PC-3 (cell line): ENCODE results near the gene ZNF189. TPM values are rescaled to one million over a fixed set of nuclear protein-coding genes. Genes with fewer than 3 reads are reported as not detected.

Experiments
- ATAC-seq: fragments of 200-7000 bp; cut with Tn5 transposase; 2 replicates; pipeline ENCODE4 v1.9.1; 2020; ENCODE audit warnings: mild to moderate bottlenecking, moderate library complexity
- BruUV-seq: library from RNA; stranded (reverse); fragments of 400-500 nt; replicated peaks from 2 replicates; lab custom pipeline; 2021; lab: Mats Ljungman, UMichigan
- CTCF ChIA-PET: fragments of 300-600 bp; sonication (Branson Sonifier 250); formaldehyde crosslinking; loops from one replicate; lab custom pipeline; 2022; ENCODE audit warnings: antibody characterized with exemption; lab: Charles Lee
- POLR2A ChIA-PET: fragments of 300-600 bp; sonication (Branson Sonifier 250); formaldehyde crosslinking; loops from one replicate; lab custom pipeline; 2022; ENCODE audit warnings: antibody characterized with exemption; ENCODE audit not compliant: unreplicated experiment; lab: Charles Lee
- DNase-seq: peaks from one replicate; pipeline ENCODE4 v3.0.0-alpha.2; 2015
- H2AFZ ChIP-seq: fragments of 300-600 bp; sonication (generic); 2 replicates; pipeline ENCODE4 v1.6.0; 2016; ENCODE audit warnings: antibody characterized with exemption, low read length
- H3F3A ChIP-seq: fragments of 300-600 bp; sonication (generic); one replicate; pipeline ENCODE4 v1.6.0; 2017; ENCODE audit warnings: antibody characterized with exemption, low read length, control low read depth, mild to moderate bottlenecking; ENCODE audit not compliant: unreplicated experiment
- H3K27ac ChIP-seq: fragments of 300-600 bp; sonication (generic); 2 replicates; pipeline ENCODE4 v1.5.1; 2016; ENCODE audit warnings: mild to moderate bottlenecking, low read length
- H3K27me3 ChIP-seq: fragments of 300-600 bp; sonication (generic); 2 replicates; pipeline ENCODE4 v1.6.1; 2016; ENCODE audit warnings: low read length, mixed read lengths
- H3K36me3 ChIP-seq: fragments of 300-600 bp; sonication (generic); 2 replicates; pipeline ENCODE4 v1.6.1; 2016; ENCODE audit warnings: low read depth, mixed run types, low read length, mixed read lengths
- H3K4me1 ChIP-seq: fragments of 300-600 bp; sonication (generic); 2 replicates; pipeline ENCODE4 v1.5.1; 2016; ENCODE audit warnings: low read length; ENCODE audit not compliant: insufficient read depth
- H3K4me2 ChIP-seq: fragments of 300-600 bp; sonication (generic); 2 replicates; pipeline ENCODE4 v1.6.0; 2016; ENCODE audit warnings: low read length
- H3K4me3 ChIP-seq: fragments of 300-600 bp; sonication (generic); 2 replicates; pipeline ENCODE4 v1.5.1; 2016; ENCODE audit warnings: mild to moderate bottlenecking, low read length, mixed read lengths
- H3K79me2 ChIP-seq: fragments of 300-600 bp; sonication (generic); 2 replicates; pipeline ENCODE4 v1.6.1; 2017; ENCODE audit warnings: low read length, mixed read lengths
- H3K9ac ChIP-seq: fragments of 300-600 bp; sonication (generic); 2 replicates; pipeline ENCODE4 v1.6.0; 2016; ENCODE audit warnings: mild to moderate bottlenecking, low read length
- H3K9me2 ChIP-seq: fragments of 300-600 bp; sonication (generic); replicated peaks from 2 replicates; pipeline ENCODE4 v1.6.1; 2016; ENCODE audit warnings: mixed run types, low read length, mixed read lengths
- H3K9me3 ChIP-seq: fragments of 300-600 bp; sonication (generic); 2 replicates; pipeline ENCODE4 v1.6.1; 2016; ENCODE audit warnings: low read length, mixed read lengths
- H4K20me1 ChIP-seq: fragments of 300-600 bp; sonication (generic); 2 replicates; pipeline ENCODE4 v1.6.1; 2016; ENCODE audit warnings: low read length, mixed read lengths
- CTCF ChIP-seq: fragments of 300-600 bp; sonication (generic); conservative IDR thresholded peaks from 2 replicates; pipeline ENCODE4 v1.5.1; 2017; ENCODE audit warnings: antibody characterized with exemption, low read depth, mild to moderate bottlenecking, low read length
- EZH2 ChIP-seq: fragments of 300-600 bp; sonication (generic); IDR thresholded peaks from one replicate; pipeline ENCODE4 v1.6.1; 2017; ENCODE audit warnings: antibody characterized with exemption, mild to moderate bottlenecking, low read length; ENCODE audit not compliant: unreplicated experiment
- EZH2phosphoT487 ChIP-seq: fragments of 300-600 bp; sonication (generic); IDR thresholded peaks from 2 replicates; pipeline ENCODE4 v1.6.1; 2018; ENCODE audit warnings: mild to moderate bottlenecking, antibody characterized with exemption, low read length, borderline replicate concordance
- intact Hi-C: fragments of 100-400 bp; cut with micrococcal nuclease; formaldehyde crosslinking; loops from 2 replicates; pipeline ENCODE4 v1.9.0; 2023
- total RNA-seq: library from RNA; depleted of rRNA; stranded (reverse); fragments of >200 nt; gene quantifications from 2 replicates; pipeline ENCODE4 v1.2.3, GENCODE V29; 2014

Gene ZNF189
- total RNA-seq, 1 experiment from 2014 or later = 4.5 TPM

DNA sequence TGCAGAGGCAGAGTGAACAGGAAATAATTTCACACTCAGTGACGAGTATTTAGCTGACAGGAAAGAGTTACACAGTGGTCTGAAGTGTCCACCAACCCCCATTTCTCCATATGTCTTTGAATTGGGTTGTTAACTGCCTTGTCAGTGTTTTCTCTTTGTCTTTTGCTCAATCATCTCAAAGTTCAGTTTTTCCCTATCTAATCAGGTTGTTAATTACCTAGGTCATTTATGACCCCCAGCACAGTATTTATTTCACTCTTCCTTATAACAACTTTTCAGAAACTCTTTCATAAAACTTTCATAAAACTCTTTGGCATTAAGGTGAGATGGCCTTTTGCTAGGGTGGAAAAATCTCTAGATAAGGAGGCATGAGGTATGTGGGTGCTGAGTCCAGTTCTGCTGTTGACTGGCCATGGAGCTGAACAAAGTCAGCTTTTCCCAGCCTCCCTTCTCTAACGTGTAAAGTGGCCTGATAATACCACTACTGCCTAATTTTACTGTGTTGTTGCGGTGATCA, 42.1 kb downstream of the ZNF189 start:
- Histone ChIP-seq H4K20me1 (no peaks in the 10 kb centered on the region), H3K4me2 (no peak overlapping the region), H3K9me2 (no peaks in the 10 kb centered on the region), H3F3A (no peaks in the 10 kb centered on the region), H3K27me3 (peaks cover 36% of the 10 kb centered on the region), H3K9me3 (no peaks in the 10 kb centered on the region), H3K36me3 (no peaks in the 10 kb centered on the region), H3K27ac (no peak overlapping the region), H3K79me2 (no peaks in the 10 kb centered on the region), H3K4me1 (no peaks in the 10 kb centered on the region), H2AFZ (no peak overlapping the region), H3K9ac (no peak overlapping the region), H3K4me3 (no peak overlapping the region)
- no TSS peak for BruUV-seq
- intact Hi-C loops = no loop called here
- DNase-seq (no peak), ATAC-seq (no peak)
- CTCF ChIA-PET = no interaction called here
- POLR2A ChIA-PET = no interaction called here
- TF ChIP-seq EZH2 = no peak
- no peak for TF ChIP-seq CTCF
- no peak for TF ChIP-seq EZH2phosphoT487

DNA sequence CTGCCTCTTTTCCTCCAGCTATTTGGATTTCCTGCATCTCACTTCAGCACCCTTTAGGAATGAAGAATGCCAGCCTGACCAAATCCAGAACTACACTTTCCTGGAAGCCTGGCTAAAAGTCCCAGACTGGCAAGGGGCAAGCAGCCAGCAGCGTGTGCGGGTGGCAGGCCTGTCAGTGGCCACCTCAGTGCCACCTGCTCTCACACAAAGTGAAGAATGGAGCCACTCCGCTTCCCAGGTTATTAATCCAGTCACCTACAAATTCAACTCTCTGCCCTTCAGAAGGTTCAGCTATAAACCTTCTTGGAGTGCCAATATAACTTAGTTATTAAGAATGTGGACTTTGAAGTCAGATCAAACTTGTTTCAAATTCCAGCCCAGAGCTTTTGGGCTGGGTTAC, 43.7 kb downstream of the ZNF189 start:
- H3K9ac ChIP-seq = no peak overlapping the region
- BruUV-seq = no TSS peak
- no peaks in the 10 kb centered on the region for H3K4me1 ChIP-seq
- H3K4me2 ChIP-seq = no peak overlapping the region
- DNase-seq = no peak
- ATAC-seq = no peak
- no peaks in the 10 kb centered on the region for H3K36me3 ChIP-seq
- TF ChIP-seq EZH2phosphoT487 = no peak
- H3K79me2 ChIP-seq = no peaks in the 10 kb centered on the region
- intact Hi-C loops = no loop called here
- POLR2A ChIA-PET = no interaction called here
- H2AFZ ChIP-seq = no peak overlapping the region
- H3F3A ChIP-seq = no peaks in the 10 kb centered on the region
- no peaks in the 10 kb centered on the region for H4K20me1 ChIP-seq
- CTCF ChIA-PET = no interaction called here
- no peak overlapping the region for H3K4me3 ChIP-seq
- no peaks in the 10 kb centered on the region for H3K9me2 ChIP-seq
- H3K27me3 ChIP-seq = peaks cover 27% of the 10 kb centered on the region
- no peak overlapping the region for H3K27ac ChIP-seq
- H3K9me3 ChIP-seq = no peaks in the 10 kb centered on the region

DNA sequence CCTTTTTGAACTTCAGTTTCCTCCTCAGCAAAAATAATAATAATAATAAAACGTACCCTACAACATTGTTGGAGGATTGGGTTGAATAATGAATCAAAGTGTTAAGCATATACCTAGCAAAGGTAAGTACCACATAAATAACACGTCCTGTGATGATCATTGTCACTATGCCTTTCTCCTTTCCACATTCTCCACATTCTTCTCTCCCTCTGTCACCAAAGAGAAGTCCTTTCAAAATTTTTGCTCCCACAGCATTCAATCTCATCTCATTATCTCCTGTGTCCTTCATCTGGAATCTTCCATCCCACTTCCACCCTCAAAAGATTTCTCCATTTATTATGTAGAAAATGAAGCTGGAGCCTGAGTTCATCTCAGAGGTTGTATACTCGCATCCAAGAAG, 44.1 kb downstream of the ZNF189 start:
- Histone ChIP-seq H3K9me2 (no peaks in the 10 kb centered on the region), H3F3A (no peaks in the 10 kb centered on the region), H3K4me1 (no peaks in the 10 kb centered on the region), H3K4me3 (no peak overlapping the region), H3K27me3 (peaks cover 27% of the 10 kb centered on the region), H3K4me2 (no peak overlapping the region), H3K27ac (no peak overlapping the region), H3K36me3 (no peaks in the 10 kb centered on the region), H3K79me2 (no peaks in the 10 kb centered on the region), H2AFZ (no peak overlapping the region), H4K20me1 (no peaks in the 10 kb centered on the region), H3K9me3 (no peaks in the 10 kb centered on the region), H3K9ac (no peak overlapping the region)
- intact Hi-C loops = no loop called here
- no peak for ATAC-seq
- no peak for TF ChIP-seq EZH2
- no peak for TF ChIP-seq EZH2phosphoT487
- no peak for TF ChIP-seq CTCF
- ChIA-PET POLR2A (no interaction called here), CTCF (no interaction called here)
- BruUV-seq = no TSS peak
- no peak for DNase-seq
